Measurements from ENCODE around the gene ACP5.
A peak's percentile ranks its signal among the peaks of the same experiment; 100 is the strongest.
"Not testable (repeated sequence)": the region's sequence is repeated elsewhere in the genome, so short reads cannot be mapped to it uniquely, and the experiment has no call there.

Gene ACP5

DNA sequence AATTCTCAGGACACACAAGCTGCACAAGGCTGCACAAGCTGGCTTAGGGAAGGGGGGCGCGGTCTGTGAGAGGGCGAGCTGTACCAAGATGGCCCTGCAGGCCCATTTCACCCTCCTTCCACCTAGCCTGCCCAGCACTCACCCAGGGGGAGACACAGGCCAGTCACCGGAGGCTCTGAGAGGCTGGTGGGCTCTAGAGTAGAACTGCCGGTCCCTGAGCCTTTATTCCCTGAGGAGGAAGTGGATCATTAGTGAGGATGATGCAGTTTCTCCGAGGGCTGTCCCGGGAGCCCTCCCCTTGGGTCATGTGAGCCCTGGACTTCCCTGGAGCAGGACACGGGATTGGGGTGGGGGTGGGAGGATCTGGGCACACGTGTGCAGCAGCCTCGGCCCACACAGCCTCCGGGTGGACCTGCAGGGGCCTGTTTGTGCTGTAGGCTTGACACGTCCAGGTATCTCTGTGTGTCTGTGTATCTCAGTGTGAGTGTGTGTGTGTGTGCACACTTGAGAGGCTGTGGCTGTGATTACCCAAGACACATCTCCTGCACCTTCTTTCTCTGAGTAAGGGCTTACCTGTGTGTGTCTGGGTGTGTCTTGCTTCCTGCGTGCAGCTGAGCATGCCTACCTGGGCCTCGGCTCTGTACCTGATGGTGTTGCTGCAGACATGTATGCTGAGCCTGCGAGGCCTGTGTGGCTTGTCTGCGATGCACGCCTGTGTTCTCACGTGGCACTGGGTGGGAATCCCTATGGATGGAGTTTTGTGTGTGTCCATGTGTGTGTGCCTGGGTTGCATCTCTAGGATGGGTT, at the start of gene ACP5:
Gene ACP5 (minus strand): TSS at position 195 of the 807 bp plus-strand sequence. CDS start 328 bp downstream, outside the sequence.
- DNase-seq (ENCODE audit: low read depth in 1 of 2, low spot score in 1 of 2), result no peak

DNA sequence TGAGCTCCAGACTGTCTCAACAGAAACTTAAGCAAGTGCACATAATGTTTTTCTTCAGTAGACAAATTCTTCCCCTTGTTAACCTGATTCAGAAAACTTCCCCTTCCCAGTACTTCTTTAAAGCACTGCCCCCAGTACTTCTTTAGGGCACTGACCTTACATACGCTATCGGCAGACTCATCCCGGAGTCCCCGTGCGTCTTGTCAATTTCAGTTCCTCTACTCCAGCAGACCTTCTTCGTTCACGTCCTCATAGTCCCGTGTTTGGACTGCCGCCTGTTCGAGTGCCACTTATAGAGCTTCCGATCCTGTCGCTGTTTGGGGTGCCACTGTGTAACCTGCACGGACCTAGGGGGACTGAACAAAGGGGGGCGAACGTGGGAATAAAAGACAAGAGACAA, 48.8 kb upstream of the ACP5 start:
- no peak for DNase-seq (ENCODE audit: low read depth in 1 of 2, low spot score in 1 of 2)

DNA sequence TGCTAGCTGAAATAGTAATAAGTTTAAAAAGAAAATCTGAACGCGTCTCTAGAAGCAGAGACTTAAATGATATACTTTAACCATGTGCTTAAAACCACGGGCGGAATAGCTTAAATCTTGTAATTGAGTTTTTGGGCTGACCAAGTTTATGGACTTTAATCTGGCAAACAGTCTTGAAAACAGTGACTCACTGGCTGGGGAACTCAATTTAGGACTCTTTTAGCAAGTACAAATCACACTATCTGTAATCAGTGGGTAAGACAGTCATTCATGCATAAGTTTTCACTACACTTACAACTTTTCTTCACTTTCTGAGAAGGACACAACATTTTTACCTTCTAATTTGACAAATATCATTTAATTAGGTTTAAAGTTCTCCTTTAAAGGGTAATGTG, 46.6 kb upstream of the ACP5 start:
- no peak for DNase-seq (ENCODE audit: low read depth in 1 of 2, low spot score in 1 of 2)

DNA sequence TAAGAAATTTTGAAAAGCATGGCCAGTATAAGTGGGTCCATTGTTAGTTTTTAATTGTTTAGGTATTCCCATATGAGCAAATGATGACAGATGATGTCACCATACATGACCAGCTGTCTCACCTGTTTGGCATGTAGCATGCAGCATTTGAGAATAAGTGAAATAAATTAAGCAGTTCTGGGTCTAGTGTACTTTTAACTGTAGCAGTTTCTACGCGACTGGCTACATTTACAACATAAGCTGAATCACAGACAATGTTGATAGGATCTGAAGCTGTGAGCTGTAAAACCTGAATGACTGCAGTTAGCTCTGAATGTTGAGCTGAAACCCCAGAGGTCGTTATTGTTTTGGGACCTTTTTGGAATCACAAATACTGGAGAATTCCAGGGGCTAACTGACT, 45.0 kb upstream of the ACP5 start:
- not testable (repeated sequence) for DNase-seq (ENCODE audit: low read depth in 1 of 2, low spot score in 1 of 2)

DNA sequence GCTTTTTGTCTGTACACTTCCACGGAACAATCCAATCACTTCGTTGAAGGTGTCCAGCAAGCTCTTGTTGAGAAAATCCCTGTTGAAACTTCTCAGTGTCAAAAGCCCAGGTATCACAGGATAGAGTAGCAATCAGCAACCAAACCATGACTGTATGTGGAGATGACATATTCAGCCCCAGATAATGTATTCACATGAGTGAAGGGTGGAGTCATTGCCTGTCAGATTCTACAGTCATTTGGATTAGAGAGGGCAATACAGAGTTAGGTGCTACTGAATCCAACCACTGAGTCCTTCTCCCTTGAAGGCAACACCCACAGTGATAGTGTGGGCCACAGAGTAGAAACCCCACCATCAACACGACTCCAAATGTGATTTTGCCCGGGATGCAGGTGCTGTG, 43.1 kb upstream of the ACP5 start:
- no peak for DNase-seq (ENCODE audit: low read depth in 1 of 2, low spot score in 1 of 2)

DNA sequence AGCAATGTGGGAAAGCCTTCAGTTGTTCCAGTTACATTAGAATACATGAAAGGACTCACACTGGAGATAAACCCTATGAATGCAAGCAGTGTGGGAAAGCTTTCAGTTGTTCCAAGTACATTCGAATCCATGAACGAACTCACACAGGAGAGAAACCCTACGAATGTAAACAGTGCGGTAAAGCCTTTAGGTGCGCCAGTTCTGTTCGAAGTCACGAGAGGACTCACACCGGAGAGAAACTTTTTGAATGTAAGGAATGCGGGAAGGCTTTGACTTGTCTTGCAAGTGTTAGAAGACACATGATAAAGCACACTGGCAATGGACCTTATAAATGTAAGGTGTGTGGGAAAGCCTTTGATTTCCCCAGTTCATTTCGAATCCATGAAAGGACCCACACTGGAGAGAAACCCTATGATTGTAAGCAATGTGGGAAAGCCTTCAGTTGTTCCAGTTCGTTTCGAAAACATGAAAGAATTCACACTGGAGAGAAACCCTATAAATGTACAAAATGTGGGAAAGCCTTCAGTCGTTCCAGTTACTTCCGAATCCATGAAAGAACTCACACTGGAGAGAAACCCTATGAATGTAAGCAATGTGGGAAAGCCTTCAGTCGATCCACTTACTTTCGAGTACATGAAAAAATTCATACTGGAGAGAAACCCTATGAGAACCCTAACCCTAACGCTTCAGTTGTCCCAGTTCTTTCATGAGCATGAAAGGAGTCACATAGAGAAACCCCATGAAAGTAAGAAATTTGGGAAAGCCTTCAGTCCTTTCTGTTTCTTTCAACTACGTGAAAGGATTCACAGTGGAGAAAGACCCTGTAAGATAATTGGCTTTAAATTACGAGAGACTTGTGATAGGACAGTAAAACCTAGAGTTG, 40.0 kb upstream of the ACP5 start:
- DNase-seq (ENCODE audit: low read depth in 1 of 2, low spot score in 1 of 2), result no peak

DNA sequence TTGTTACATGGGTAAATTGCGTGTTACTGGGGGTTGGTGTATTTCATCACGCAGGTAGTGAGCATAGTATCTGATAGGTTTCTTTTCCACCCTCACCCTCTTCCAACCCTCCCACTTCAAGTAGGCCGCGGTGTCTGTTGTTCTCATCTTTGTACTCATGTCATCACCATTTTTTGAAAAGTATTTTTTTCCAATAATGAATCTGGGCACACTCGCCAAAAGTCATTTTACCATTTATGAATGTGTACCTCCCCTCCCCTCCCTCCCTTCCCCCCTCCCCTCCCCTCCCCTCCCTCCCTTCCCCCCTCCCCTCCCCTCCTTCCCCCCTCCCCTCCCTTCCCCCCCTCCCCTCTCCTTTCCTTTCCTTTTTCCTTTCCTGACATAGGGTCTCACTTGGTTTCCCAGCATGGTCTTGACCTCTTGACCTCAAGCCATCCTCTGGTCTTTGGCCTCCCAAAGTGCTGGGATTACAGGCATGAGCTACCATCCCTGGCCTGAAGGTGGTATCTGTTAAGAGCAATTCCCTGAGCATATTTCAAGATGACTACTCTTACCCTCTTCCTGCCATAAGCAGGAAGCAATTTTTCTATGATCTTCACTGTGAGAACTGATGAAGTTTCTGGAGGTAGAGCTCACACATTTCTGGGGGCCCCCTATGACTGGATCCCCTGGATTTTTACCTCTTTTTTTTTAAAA, 35.5 kb upstream of the ACP5 start:
- no peak for DNase-seq (ENCODE audit: low read depth in 1 of 2, low spot score in 1 of 2)

DNA sequence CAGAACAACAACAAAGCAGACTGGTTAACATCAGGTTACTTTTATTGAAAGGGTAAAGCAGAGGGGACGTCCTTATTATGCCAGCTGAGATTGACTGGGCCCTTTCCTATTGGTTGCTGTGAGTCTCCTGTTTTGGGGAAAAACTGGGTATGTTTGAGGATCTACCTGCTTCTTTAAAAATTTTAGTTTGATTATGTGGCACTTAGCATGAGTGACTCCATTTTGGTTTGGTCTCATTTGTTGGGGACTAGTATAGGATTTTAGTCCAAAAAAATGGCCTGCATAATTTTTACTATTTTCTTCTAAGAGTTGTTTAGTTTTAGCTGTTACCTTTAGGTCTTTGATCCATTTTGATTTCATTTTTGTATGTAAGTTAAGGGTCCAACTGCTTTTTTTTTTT, 34.3 kb upstream of the ACP5 start:
- no peak for DNase-seq (ENCODE audit: low read depth in 1 of 2, low spot score in 1 of 2)

DNA sequence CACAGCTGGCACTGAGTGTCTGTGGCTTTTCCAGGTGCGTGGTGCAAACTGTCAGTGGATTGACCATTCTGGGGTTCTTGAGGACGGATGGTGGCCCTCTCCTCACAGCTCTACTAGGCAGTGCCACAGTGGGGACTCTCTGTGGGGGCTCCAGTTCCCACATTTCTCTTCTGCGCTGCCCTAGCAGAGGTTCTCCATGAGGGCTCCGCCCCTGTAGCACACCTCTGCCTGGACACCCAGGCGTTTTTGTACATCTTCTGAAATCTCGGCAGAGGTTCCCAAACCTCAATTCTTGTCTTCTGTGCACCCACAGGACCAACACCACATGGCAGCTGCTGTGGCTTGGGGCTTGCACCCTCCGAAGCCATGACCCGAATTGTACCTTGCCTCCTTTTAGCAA, 29.0 kb upstream of the ACP5 start:
- no peak for DNase-seq (ENCODE audit: low read depth in 1 of 2, low spot score in 1 of 2)

DNA sequence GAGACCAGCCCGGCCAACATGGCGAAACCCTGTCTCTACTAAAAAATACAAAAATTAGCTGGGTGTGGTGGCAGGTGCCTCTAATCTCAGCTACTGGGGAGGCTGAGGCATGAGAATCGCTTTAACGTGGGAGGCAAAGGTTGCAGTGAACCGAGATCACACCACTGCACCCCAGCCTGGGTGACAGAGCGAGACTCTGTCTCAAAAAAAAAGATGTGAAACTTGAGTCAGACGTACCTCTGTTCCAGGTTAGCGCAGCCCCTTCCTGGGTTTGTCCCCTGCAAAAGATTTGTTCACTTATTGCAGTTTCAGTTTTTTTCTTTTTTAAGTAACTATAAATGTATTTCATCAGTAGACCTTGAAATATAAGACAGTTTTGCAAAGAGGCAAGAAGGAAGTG, 22.3 kb upstream of the ACP5 start:
- DNase-seq (ENCODE audit: low read depth in 1 of 2, low spot score in 1 of 2), result not testable (repeated sequence)

DNA sequence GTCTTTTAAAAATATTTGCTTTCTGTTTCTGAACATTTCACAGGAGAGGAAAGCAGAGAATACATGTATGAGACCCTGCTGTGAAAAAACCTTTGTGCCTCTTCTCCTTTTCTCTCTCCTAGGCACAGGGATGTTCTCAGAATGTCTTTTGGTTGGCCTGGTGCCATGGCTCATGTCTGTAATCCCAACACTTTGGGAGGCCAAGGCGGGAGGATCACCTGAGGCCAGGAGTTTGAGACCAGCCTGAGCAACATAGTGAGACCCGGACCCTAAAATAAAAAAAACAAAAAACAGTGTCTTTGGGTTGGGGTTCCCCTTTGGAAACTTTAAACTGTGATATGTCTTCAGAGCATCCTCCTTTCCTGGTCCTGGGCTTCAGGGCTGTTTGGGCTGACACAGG, 21.3 kb upstream of the ACP5 start:
- DNase-seq (ENCODE audit: low read depth in 1 of 2, low spot score in 1 of 2), result no peak

DNA sequence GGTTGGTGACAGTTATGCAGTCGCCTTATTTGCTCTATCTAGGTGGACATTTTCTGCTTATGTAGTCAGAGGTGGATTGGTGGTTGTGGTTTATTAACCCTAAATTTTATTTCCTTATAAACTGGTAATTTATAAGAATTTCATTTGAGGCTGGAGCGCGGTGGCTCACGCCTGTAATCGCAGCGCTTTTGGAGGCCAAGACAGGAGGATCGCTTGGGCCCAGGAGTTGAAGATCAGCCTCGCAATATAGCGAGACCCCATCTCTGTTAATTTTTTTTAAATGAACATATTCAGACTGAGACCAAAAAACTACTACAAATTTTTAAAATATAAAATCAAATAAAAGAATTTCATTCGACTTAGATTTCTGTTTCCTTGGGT, 20.6 kb upstream of the ACP5 start:
- no peak for DNase-seq (ENCODE audit: low read depth in 1 of 2, low spot score in 1 of 2)

DNA sequence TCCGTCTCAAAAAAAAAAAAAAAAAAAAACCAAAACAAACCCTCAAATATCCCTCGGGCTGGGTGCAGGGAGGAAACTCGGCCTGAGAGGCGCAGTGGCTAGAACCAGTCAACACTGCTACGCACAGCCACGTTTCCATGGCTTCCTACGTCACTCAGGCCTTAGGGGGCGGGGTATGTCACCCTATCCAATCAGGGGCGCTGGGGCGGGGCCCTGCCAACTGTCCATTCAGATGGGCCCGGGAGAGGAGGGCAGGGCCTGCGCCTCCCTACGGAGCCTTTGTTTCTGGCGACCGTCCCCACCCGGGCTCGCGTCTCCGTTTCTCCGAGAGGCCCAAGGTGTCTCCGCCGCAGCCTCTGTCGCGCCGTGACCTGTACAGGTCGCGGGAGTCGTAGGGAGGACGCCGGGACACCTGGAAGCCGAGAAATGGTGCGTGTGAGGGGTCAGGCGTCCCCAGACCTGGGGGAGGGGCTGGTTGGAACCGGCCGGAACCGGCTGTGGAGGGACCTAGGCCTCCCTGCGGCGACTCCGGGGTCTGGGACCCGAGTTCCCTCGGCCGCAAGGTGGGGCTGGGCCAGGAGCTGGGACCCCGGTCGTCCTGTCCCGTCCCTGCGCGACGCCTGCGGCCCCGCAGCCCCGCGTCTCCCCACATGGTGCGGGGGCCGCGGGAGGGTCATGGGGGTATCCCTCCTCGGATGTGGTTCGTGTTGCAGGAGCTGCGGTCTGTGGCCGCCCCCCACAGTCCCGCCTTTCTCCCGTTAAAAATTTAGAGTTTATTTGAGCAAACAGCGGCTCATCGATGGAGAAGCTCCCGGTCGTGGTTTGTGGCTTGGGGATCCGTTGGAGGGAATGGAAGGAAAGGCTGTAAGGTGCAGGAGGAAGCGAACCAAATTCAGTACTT, 20.0 kb upstream of the ACP5 start, which contains the start of gene ZNF627:
Gene ZNF627 (plus strand): TSS at position 282 of the 901 bp plus-strand sequence. CDS start 145 bp downstream, at position 427.
- DNase-seq (ENCODE audit: low read depth in 1 of 2, low spot score in 1 of 2), result peak; percentile 87 to 97

DNA sequence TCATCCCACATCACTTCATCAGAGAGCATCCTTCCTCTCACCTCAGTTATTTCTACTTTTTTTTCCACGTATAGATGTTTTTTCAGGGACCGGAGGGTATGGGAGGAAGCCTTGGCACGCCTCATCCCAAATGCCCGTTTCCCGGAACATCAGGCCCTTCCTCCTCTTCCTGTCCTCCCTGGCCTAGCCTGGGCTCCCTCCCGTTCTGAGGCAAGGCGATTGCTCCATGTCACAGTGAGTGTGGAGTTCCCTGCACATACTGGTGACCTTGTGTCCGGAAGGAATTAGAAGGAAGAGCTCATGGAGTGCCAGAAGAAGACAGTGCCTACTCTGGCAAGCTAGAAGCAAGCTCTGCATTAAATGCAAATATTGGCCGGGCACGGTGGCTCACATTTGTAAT, 18.7 kb upstream of the ACP5 start:
- no peak for DNase-seq (ENCODE audit: low read depth in 1 of 2, low spot score in 1 of 2)

DNA sequence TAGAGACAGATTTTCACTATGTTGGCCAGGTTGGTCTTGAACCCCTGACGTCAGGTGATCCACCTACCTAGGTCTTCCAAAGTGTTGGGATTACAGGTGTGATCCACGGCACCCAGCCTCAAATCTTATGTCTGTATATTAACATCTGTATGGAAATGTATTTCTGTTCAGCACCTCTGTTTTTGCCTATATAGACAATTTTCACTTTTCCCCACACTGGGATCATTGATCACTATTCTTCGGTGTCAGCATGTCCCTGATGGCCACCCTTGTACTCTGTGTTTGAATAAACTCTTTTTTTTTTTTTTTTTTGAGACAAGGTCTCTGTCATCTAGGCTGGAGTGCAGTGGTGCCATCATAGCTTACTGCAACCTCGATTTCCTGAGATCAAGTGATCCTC, 16.6 kb upstream of the ACP5 start:
- DNase-seq (ENCODE audit: low read depth in 1 of 2, low spot score in 1 of 2), result no peak

DNA sequence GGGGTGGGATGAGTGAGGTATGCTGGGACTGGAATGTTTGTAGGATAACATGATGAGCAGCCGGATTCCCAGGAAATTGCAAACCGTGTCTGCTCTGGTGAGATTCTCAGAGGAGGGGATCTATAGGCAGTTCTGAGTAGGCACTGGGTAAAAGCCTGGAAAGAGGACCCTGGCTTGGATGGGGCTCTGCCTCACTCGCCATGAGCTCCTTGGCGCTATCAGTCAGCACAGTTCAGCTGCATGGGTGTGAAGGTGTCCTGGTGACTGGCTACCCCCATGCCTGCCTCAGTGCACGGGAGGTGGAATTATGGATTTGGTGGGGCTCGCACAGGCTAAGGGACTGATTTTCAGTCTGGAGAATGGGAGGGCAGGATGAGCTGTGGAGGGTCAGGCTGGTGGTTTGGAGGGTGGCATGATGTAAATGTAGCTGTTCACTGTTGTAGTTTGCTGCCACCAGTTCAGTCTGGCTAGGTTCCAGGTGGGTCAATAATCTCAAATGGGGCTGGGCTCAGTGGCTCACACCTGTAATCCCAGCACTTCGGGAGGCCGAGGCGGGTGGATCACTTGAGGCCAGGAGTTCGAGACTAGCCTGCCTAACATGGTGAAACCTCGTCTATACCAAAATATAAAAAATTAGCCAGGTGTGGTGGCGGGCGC, 10.7 kb upstream of the ACP5 start:
- no peak for DNase-seq (ENCODE audit: low read depth in 1 of 2, low spot score in 1 of 2)

DNA sequence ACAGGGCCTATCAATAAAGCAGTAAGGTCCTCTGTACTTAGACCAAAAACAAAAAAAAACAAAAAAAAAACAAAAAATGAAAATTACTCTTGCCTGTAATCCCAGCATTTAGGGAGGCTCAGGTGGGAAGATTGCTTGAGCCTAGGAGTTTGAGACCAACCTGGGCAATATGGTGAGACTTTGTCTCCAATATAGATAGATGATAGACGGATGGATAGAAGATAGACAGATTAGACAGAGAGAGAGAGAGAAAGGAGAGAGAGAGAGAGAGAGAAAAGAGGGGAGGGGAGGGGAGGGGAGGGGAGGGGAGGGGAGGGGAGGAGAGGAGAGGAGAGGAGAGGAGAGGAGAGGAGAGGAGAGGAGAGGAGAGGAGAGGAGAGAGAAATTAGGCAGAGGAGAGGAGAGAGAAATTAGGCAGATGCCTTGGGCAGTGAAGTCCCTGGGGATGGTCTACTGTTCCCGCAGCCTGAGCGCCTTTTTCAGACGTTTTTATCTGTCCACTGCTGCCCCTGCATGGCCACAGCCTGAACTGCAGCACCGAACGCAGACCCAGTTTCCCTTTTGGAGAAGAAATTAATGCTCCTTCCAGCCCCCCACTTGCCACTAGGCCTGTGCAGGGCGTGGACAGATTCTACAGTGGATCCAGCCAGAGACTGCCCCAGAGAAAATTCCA, 10.0 kb upstream of the ACP5 start:
- DNase-seq (ENCODE audit: low read depth in 1 of 2, low spot score in 1 of 2), result peak; percentile 58 to 71

DNA sequence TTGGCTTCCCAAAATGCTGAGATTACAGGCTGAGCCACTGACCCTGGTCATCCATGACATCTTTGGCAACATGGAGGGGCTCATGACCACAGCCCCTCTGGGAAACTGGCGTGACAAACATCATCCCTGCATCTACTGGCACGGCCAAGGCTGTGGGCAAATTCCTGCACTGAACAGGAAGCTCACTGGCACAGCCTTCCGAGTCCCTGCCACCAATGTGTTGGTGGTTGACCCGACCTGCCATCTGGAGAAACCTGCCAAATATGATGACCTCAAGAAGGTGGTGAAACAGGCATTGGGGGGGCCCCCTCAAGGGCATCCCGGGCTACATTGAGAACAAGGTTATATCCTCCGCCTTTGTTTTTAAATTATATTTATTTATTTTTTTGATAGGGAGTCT, 8.9 kb upstream of the ACP5 start:
- DNase-seq (ENCODE audit: low read depth in 1 of 2, low spot score in 1 of 2), result no peak

DNA sequence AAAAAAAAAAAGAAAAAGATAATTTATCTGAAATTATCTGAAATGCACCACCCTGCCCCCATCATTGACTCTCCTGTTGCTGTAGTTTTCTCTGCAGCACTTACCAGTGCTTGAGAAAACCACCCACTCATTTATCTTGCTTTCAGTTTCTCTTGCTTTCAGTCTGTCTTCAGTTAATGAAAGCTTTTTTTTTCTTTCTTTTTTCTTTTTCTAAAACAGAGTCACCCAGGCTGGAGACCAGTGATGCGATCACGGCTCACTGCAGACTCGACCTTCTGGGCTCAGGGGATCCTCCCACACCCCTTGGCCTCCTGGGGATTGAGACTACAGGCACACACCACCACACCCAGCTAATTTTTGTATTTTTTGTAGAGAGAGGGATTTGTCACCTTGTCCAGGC, 4.3 kb upstream of the ACP5 start:
- DNase-seq (ENCODE audit: low read depth in 1 of 2, low spot score in 1 of 2), result peak in 1 of 2 donors; percentile 27

DNA sequence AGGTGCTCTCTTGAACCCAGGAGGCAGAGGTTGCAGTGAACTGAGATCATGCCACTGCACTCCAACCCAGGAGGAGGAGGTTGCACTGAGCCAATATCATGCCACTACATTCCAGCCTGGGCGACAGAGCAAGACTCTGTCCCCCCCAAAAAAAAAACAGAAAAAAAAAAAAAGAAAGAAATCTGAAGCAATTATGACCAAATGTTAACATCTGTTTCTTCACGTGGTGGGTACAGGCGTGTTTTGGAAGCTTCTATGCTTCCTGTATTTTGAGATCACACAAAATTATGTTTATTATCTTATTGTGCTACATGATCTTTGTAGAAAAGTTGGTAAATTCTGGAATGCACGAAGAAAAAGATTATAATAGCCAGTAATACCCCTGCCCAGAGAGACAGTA, 2.7 kb upstream of the ACP5 start:
- no peak for DNase-seq (ENCODE audit: low read depth in 1 of 2, low spot score in 1 of 2)

All from activated CD4-positive, alpha-beta T cell treated with anti-CD3 and anti-CD28 coated beads, Interleukin-2, amount 50 U/mL, for 24 hours (primary cell).